Activated naive CD8-positive, alpha-beta T cell treated with anti-CD3 and anti-CD28 coated beads, Interleukin-2, amount 10 ng/mL, durations not matched to agents 7 days and 5 days (primary cell): ENCODE results near the gene TMBIM1. TPM values are rescaled to one million over a fixed set of nuclear protein-coding genes. Genes with fewer than 3 reads are reported as not detected.
"Not testable (repeated sequence)": the region's sequence is repeated elsewhere in the genome, so short reads cannot be mapped to it uniquely, and the experiment has no call there.

ENCODE experiments used
- ATAC-seq: fragments of 150-1000 bp; cut with Tn5 transposase; one replicate; pipeline ENCODE4 v1.10.0; 2021; ENCODE audit warnings: low read depth, moderate library complexity
- POLR2A ChIA-PET: fragments of 350-600 bp; sonication (Branson Sonifier 250); formaldehyde crosslinking; loops from one replicate; lab custom pipeline; 2021; ENCODE audit warnings: antibody characterized with exemption; lab: Charles Lee
- DNase-seq: peaks from one replicate; pipeline ENCODE4 v3.0.0; 2021
- H3K27ac Mint-ChIP-seq: one replicate; pipeline ENCODE4 v1.8.0; 2022; ENCODE audit warnings: mild to moderate bottlenecking, mixed read lengths
- H3K27me3 Mint-ChIP-seq: one replicate; pipeline ENCODE4 v1.8.0; 2022; ENCODE audit warnings: mild to moderate bottlenecking, moderate library complexity, mixed read lengths
- H3K36me3 Mint-ChIP-seq: one replicate; pipeline ENCODE4 v1.8.0; 2021; ENCODE audit warnings: mild to moderate bottlenecking, mixed read lengths
- H3K4me1 Mint-ChIP-seq: one replicate; pipeline ENCODE4 v1.8.0; 2021; ENCODE audit warnings: mixed read lengths
- H3K4me3 Mint-ChIP-seq: one replicate; pipeline ENCODE4 v1.8.0; 2022; ENCODE audit warnings: mild to moderate bottlenecking, moderate library complexity, mixed read lengths
- H3K9me3 Mint-ChIP-seq: one replicate; pipeline ENCODE4 v1.8.0; 2021; ENCODE audit warnings: mixed read lengths
- total RNA-seq, 2 experiments: library from RNA; stranded (reverse); gene quantifications; one replicate each; pipeline ENCODE4 v1.2.3, GENCODE V29; 2021

TMBIM1 gene
- total RNA-seq, 2 experiments from 2014 or later: 61.0 to 71.5 TPM

DNA sequence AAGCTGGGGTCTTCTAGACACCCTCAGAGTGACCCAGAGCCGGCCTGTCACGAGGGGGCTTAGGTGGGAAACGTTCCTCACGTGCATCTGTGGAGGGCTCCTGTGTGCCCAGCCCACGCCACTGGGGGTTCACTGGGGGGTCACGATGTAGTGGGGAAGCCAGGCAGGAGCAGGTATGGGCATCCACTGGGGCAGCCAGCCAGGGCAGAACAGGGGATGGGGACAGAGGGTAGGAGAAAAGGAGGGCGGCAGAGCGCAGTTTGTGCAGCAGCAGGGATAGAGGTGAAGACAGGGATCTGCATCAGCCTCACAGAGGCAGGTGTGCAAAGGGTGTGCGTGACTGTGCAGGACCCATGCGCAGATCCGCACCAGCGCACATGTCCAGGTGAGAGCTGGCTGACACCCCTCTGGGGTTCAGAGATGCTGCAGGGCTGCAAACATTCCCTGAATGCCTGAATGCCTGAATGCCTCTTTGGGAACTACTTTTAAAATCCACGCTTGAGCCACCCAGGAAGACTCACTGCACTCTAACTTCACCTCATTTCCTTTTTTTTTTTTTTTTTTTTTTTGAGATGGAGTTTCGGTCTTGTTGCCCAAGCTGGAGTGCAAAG is 11.9 kb downstream of the TMBIM1 start:
- H3K27ac Mint-ChIP-seq: no peak overlapping the region
- POLR2A ChIA-PET: interaction anchor here (0.7 to 1.7 kb wide), 2 partner anchors 11 to 212 kb away, joined by 4 read pairs; no protein-coding TSS in a partner anchor
- peaks cover 16% of the 10 kb centered on the region for H3K36me3 Mint-ChIP-seq
- H3K27me3 Mint-ChIP-seq: no peaks in the 10 kb centered on the region
- ATAC-seq (no peak), DNase-seq (no peak)
- peaks cover 14% of the 10 kb centered on the region for H3K4me1 Mint-ChIP-seq
- H3K4me3 Mint-ChIP-seq: no peak overlapping the region
- H3K9me3 Mint-ChIP-seq: no peaks in the 10 kb centered on the region

DNA sequence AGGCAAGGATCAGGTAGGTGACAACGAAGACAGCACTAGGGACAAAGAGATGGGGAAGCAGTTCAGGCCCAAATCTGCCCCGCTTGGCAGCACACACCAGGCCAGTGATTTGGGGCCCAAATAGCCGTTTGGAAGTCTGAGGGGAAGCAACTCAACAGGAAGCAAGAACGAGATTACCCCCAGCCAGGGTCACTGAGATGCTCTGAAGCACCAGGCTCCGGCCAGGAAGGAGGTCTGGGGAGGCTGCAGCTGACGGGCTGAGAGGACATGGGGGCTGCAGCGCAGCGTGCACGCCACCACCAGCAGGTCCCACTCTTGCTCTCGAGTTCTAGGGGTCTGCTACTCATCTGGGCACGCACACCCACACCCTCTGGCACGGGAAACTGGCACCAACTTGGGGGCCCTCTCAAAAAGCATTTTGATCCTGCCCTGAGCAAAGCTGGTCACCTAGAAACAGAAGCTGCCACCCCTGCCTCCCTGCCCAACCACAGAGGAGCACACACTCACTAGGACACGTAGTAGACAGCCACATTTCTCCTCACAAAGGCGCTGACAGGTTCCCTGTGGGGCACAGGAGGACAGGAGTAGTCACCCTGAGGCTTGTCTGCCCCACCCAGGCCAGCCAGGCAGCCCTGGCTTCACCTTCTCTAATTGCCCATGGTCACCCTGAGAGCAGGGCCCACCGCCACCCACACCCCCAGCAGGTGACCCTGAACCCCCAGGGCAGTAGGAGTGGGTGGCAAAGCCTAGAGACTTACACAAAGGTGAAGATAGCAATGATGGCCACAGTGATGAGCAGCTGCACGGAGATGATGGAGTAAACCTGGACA is 13.6 kb downstream of the TMBIM1 start:
- H3K36me3 Mint-ChIP-seq: peaks cover 20% of the 10 kb centered on the region
- POLR2A ChIA-PET: no interaction called here
- H3K4me3 Mint-ChIP-seq: no peak overlapping the region
- H3K27me3 Mint-ChIP-seq: no peaks in the 10 kb centered on the region
- ATAC-seq (no peak), DNase-seq (no peak)
- no peaks in the 10 kb centered on the region for H3K9me3 Mint-ChIP-seq
- H3K27ac Mint-ChIP-seq: no peak overlapping the region
- peaks cover 12% of the 10 kb centered on the region for H3K4me1 Mint-ChIP-seq

DNA sequence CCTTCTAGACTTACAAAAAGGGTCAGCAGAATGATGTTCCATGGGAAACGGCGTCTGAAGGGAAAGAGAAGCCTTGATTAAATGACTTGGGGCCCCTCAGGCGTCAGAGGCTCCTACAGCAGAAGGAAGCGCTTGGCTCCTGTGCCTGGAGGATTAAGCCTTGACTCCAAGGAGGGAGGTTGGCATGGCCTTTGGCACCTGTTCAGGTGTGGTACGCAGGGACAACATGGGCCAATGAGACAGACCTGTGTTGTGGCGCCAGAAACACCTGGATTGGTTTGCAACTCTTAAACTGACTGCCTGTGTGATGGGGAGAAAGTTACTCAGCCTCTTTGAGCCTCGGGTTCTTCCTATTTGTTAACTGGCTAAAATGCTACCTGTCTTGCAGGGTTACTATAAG is 14.4 kb downstream of the TMBIM1 start:
- Mint-ChIP-seq H3K4me3 (no peak overlapping the region), H3K9me3 (no peaks in the 10 kb centered on the region), H3K27ac (no peak overlapping the region), H3K36me3 (peaks cover 19% of the 10 kb centered on the region), H3K4me1 (peaks cover 8% of the 10 kb centered on the region), H3K27me3 (no peaks in the 10 kb centered on the region)
- ATAC-seq: no peak
- POLR2A ChIA-PET: no interaction called here
- no peak for DNase-seq

DNA sequence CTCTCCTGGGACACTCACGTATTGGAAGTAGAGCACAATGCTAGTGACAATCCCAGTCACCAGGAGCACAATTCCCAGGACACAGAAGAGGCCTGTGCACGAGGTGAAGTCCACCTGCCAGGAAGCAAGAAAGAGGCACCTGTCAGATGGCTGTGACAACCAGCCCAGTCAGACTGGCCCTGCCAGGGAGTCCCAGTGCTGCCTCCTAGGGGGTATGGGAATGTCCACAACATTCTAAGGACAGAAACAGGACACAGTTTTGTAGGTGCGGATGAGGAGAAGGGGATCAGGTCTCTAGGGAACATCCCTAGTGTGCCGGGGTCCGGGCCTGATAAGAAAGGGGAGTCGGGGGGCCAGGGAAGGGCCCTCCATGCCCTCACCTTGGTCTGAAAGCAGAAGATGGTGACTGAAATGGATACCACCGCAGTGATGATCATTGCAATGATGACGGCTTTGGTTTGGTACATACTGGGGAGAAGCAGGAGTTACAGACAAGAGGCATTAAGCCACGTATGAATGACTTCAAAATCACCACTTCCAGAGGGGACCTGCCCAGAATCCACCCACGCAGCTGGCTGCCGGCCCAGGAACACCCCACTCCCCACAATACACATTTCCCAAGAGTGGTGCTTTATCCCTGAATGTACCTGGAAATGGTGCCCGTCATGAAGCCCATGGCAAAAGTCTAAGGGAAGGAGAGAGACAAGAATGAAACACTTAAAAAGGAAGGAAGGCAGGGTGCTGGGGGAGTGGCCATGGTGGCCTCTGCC is 15.1 kb downstream of the TMBIM1 start:
- DNase-seq (no peak), ATAC-seq (no peak)
- Mint-ChIP-seq H3K36me3 (peaks cover 19% of the 10 kb centered on the region), H3K4me3 (no peak overlapping the region), H3K4me1 (peaks cover 12% of the 10 kb centered on the region), H3K9me3 (no peaks in the 10 kb centered on the region), H3K27me3 (no peaks in the 10 kb centered on the region), H3K27ac (peak overlapping the region; percentile 35)
- POLR2A ChIA-PET: interaction anchor here (7.8 kb wide), 1 partner anchor 8 kb away, joined by 76 read pairs; no protein-coding TSS in a partner anchor

DNA sequence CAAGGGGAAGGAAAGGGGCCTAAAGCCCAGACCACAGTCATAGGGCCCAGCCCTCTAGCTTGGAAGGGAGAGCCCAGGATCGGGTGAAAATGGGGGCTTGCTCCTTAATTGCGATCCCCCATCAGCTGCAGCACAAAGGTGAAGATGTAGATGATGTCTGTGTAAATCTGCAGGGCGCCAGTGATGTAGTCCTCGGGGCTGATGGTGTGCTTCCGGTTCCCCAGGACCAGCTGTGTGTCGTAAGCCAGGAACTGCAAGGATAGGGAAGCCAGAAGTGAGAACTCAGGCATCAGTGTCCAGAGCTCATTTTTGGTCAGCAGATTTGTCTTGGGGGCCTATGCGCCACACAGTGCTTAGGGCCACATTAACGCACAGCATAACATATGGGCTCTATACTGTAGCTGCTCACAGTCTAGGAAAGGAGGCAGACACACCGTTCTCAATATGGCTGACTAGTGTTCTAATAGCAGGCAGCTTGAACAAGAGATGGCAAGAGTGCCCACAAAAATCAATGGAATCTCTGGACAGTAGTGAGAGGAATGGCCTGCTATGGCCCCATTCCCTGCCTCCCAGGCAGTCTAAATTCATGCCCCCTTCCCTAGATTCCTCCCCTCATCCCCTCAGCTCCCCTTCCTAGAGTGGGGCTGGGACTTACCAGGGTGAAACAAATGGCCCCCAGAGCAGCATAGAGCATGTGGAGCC is 16.8 kb downstream of the TMBIM1 start:
- POLR2A ChIA-PET: interaction anchor here (0.5 to 7.8 kb wide), 3 partner anchors 10 to 444 kb away, joined by 4 to 76 read pairs (median 5); no protein-coding TSS in a partner anchor
- Mint-ChIP-seq H3K36me3 (peaks cover 17% of the 10 kb centered on the region), H3K27ac (no peak overlapping the region), H3K27me3 (no peaks in the 10 kb centered on the region), H3K4me3 (no peak overlapping the region), H3K4me1 (peaks cover 23% of the 10 kb centered on the region), H3K9me3 (no peaks in the 10 kb centered on the region)
- DNase-seq: no peak
- ATAC-seq: no peak

DNA sequence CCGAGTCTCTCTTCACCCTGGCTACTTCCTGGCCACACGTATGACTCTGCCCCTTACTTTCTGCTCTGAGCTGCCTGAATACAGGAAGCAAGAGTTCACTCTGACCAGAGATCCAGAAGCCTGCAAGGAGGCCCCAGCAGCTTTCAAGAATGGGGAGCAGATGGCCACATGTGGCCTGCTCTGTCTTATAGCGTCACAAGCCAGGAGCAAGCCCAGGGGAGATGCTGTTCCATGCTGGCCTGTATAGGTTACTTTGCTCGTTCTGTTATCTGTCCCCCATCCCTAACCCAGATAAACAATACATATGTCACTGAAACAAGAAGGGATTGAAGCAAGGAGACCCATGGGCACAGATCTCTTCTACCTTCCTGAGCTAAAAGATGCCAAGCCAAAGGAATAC is 17.7 kb downstream of the TMBIM1 start:
- ATAC-seq (no peak), DNase-seq (no peak)
- peaks cover 11% of the 10 kb centered on the region for H3K36me3 Mint-ChIP-seq
- POLR2A ChIA-PET: interaction anchor here (0.5 to 7.8 kb wide), 3 partner anchors 11 to 23 kb away, joined by 4 to 76 read pairs (median 5); no protein-coding TSS in a partner anchor
- no peak overlapping the region for H3K27ac Mint-ChIP-seq
- no peak overlapping the region for H3K4me3 Mint-ChIP-seq
- H3K4me1 Mint-ChIP-seq: peaks cover 23% of the 10 kb centered on the region
- H3K27me3 Mint-ChIP-seq: no peaks in the 10 kb centered on the region
- H3K9me3 Mint-ChIP-seq: no peaks in the 10 kb centered on the region

DNA sequence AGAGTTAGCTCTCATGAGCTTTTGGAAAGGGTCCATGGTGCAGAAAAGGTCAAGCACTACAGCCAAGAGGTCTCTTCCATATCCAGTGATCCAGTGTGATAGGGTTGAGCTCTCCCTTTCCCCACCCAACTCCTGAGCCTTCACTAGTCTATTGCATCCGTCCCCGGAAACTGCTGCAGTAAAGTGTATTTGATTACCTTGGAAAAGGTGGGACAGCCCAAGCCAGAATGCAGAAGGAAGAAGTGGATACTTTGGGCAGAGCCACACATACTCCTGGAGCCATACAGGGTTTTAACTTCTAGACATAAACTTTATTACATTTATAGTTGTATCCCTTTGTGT is 18.4 kb downstream of the TMBIM1 start:
- Mint-ChIP-seq H3K36me3 (peaks cover 13% of the 10 kb centered on the region), H3K4me3 (no peak overlapping the region), H3K27me3 (no peaks in the 10 kb centered on the region), H3K4me1 (peaks cover 28% of the 10 kb centered on the region), H3K27ac (peak overlapping the region; percentile 64), H3K9me3 (no peaks in the 10 kb centered on the region)
- DNase-seq: no peak
- POLR2A ChIA-PET: interaction anchor here (1.0 to 7.8 kb wide), 4 partner anchors 12 to 120 kb away, joined by 3 to 76 read pairs (median 5); no protein-coding TSS in a partner anchor
- ATAC-seq: no peak

DNA sequence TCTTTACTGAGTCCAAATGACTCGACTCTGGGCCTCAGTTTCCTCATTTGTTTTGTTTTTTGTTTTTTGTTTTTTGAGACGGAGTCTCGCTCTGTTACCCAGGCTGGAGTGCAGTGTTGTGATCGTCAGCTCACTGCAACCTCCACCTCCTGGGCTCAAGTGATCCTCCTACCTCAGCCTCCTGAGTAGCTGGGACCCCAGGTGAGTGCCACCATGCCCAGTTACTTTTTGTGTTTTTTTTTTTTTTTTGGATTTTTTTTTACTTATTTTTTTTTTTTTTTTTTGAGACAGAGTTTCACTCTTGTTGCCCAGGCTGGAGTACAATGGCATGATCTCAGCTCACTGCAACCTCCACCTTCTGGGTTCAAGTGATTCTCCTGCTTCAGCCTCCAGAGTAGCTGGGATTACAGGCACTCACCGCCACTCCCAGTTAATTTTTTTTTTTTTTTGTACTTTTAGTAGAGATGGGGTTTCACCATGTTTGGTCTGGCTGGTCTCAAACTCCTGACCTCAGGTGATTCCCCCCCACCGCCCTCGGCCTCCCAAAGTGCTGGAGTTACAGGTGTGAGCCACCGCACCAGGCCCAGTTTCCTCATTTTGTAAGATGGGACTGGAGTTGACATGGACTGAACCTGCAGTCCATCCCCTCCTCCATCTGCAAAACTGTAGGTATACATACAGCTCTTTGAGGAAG is 18.9 kb downstream of the TMBIM1 start:
- H3K36me3 Mint-ChIP-seq: peaks cover 13% of the 10 kb centered on the region
- H3K4me1 Mint-ChIP-seq: peaks cover 28% of the 10 kb centered on the region
- ATAC-seq, H3K27me3 Mint-ChIP-seq, H3K9me3 Mint-ChIP-seq, H3K4me3 Mint-ChIP-seq, DNase-seq: not testable (repeated sequence)
- H3K27ac Mint-ChIP-seq: peak overlapping the region; percentile 64
- POLR2A ChIA-PET: interaction anchor here (0.7 to 7.8 kb wide), 7 partner anchors 12 to 1501 kb away, joined by 3 to 76 read pairs (median 3); no protein-coding TSS in a partner anchor

DNA sequence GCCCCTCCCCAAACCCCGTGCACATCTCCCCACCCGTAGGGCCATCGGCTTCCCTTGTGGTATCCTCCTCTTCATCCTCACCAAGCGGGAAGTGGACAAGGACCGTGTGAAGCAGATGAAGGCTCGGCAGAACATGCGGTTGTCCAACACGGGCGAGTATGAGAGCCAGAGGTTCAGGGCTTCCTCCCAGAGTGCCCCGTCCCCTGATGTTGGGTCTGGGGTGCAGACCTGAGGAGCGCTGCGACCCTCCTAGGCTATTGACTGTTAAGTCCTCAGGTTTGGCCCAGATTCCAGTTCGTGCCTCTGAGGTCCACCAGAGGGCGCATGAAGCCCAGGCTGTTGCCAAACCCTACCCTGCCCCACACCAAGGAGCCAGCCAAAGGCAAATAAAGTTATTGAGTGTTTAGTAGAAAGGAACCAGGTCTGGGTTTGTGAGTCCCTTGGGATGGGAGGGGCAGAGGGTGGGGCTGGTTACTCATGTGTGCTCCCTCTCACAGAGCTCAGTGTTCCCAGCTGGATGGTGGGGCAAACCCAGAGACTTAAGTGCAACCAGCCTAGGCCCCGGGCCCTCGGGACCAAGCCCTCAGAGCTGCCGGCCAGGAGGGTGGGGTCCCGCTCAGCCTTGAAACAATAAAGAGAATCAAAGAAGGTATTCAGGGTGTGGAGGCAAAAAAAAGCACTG is 19.6 kb downstream of the TMBIM1 start:
- DNase-seq: peak; percentile 76
- no peaks in the 10 kb centered on the region for H3K27me3 Mint-ChIP-seq
- H3K4me3 Mint-ChIP-seq: peak overlapping the region; percentile 37
- peak; percentile 13 for ATAC-seq
- H3K27ac Mint-ChIP-seq: peak overlapping the region; percentile 32
- peaks cover 13% of the 10 kb centered on the region for H3K36me3 Mint-ChIP-seq
- POLR2A ChIA-PET: interaction anchor here (0.7 to 7.8 kb wide), 9 partner anchors 13 to 1500 kb away, joined by 3 to 76 read pairs (median 3); no protein-coding TSS in a partner anchor
- peaks cover 28% of the 10 kb centered on the region for H3K4me1 Mint-ChIP-seq
- no peaks in the 10 kb centered on the region for H3K9me3 Mint-ChIP-seq

DNA sequence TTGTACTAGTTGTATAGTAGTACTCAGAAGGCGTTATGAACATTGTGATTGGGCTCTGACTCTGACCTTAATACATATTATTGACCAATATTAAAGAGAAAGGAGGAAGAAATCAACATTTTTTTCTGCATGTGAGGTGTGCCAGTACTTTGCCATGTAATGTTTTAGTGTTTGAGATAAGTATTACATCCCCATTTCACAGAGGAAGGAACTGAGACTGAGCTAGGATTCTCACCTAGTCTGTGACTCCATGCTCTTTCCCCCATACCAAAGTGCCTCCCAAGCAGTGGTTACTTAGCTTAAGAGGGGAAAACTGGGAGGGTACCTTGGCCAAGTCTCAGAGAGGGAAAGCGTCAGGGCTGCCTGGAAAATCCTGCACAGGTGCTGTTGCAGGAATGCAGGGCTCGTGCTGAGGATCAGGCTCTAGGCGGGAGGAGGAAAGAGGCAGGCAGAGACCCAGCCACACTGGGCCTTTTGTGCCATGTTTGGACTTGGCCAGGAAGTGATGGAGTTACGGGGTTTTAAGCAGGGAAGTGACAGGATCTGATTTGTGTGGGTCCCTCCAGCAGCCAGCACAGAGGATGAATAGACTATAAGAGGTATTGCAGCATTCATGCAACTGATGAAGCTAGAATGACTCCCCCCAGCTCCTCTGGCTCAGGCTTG is 20.3 kb downstream of the TMBIM1 start:
- DNase-seq (no peak), ATAC-seq (no peak)
- peak overlapping the region; percentile 91 for H3K4me3 Mint-ChIP-seq
- POLR2A ChIA-PET: interaction anchor here (1.0 to 7.8 kb wide), 4 partner anchors 14 to 128 kb away, joined by 3 to 76 read pairs (median 6); partner anchors contain the start of gene CTDSP1
- H3K27ac Mint-ChIP-seq: peak overlapping the region; percentile 7
- H3K27me3 Mint-ChIP-seq: no peaks in the 10 kb centered on the region
- peaks cover 12% of the 10 kb centered on the region for H3K36me3 Mint-ChIP-seq
- H3K4me1 Mint-ChIP-seq: peaks cover 29% of the 10 kb centered on the region
- H3K9me3 Mint-ChIP-seq: no peaks in the 10 kb centered on the region

DNA sequence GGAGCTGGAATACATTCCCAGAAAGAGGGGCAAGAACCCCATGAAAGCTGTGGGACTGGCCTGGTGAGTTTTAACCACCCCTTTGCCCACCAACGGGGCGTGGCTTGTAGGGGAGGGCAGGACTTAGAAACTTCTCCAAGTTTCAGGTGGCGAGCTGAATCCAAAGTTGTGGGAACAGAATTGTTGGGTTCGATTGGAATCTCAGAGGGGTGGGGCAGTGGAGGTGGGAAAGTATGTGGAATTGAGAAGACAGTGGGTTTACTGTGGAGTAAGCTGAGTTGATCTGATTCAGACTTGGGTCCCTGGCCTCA is 20.9 kb downstream of the TMBIM1 start:
- Mint-ChIP-seq H3K4me1 (peaks cover 31% of the 10 kb centered on the region), H3K9me3 (no peaks in the 10 kb centered on the region), H3K27ac (peak overlapping the region; percentile 91), H3K36me3 (peaks cover 11% of the 10 kb centered on the region), H3K27me3 (no peaks in the 10 kb centered on the region), H3K4me3 (peak overlapping the region; percentile 91)
- ATAC-seq (no peak), DNase-seq (no peak)
- POLR2A ChIA-PET: interaction anchor here (1.0 to 7.8 kb wide), 5 partner anchors 14 to 129 kb away, joined by 3 to 76 read pairs (median 7); partner anchors contain the start of gene CTDSP1
